A673 (cell line): ENCODE results near the gene ALDH1L1. TPM values are rescaled to one million over a fixed set of nuclear protein-coding genes. Genes with fewer than 3 reads are reported as not detected.

Source experiments
- BruUV-seq: library from RNA; stranded (reverse); fragments of 400-500 nt; replicated peaks from 2 replicates; lab custom pipeline; 2021; lab: Mats Ljungman, UMichigan
- CTCF ChIA-PET: fragments of 300-600 bp; sonication (Branson Sonifier 250); formaldehyde crosslinking; loops from one replicate; lab custom pipeline; 2022; ENCODE audit warnings: antibody characterized with exemption; lab: Charles Lee
- POLR2A ChIA-PET: fragments of 300-600 bp; sonication (Branson Sonifier 250); formaldehyde crosslinking; loops from one replicate; lab custom pipeline; 2022; ENCODE audit warnings: antibody characterized with exemption; ENCODE audit not compliant: low non-redundant PET; lab: Charles Lee
- DNase-seq: peaks from one replicate; pipeline ENCODE4 v3.0.0-alpha.2; 2015; ENCODE audit warnings: low spot score
- H3K27ac ChIP-seq: fragments of 200-600 bp; sonication (generic); 2 replicates; pipeline ENCODE4 v1.5.1; 2016; ENCODE audit warnings: mixed run types, low read depth, mild to moderate bottlenecking, mixed read lengths, antibody characterized with exemption, low read length; ENCODE audit not compliant: poor library complexity, severe bottlenecking
- H3K27me3 ChIP-seq: fragments of 200-600 bp; sonication (generic); replicated peaks from 2 replicates; pipeline ENCODE4 v1.6.1; 2017; ENCODE audit warnings: mixed run types, low read depth, mild to moderate bottlenecking, mixed read lengths, antibody characterized with exemption, low read length; ENCODE audit not compliant: insufficient read depth, poor library complexity
- H3K36me3 ChIP-seq: fragments of 200-600 bp; sonication (generic); 2 replicates; pipeline ENCODE4 v1.6.1; 2016; ENCODE audit warnings: mixed run types, mild to moderate bottlenecking, mixed read lengths, antibody characterized with exemption, low read length; ENCODE audit not compliant: insufficient read depth, poor library complexity, severe bottlenecking
- H3K4me1 ChIP-seq: fragments of 200-600 bp; sonication (generic); 2 replicates; pipeline ENCODE4 v1.6.1; 2017; ENCODE audit warnings: mixed run types, mild to moderate bottlenecking, mixed read lengths, antibody characterized with exemption, low read length; ENCODE audit not compliant: insufficient read depth, poor library complexity, severe bottlenecking
- H3K4me3 ChIP-seq: fragments of 200-600 bp; sonication (generic); 2 replicates; pipeline ENCODE4 v1.5.1; 2016; ENCODE audit warnings: low read depth, mixed run types, mild to moderate bottlenecking, mixed read lengths, low read length; ENCODE audit not compliant: poor library complexity, severe bottlenecking
- H3K9me3 ChIP-seq: fragments of 200-600 bp; sonication (generic); 2 replicates; pipeline ENCODE4 v1.6.1; 2016; ENCODE audit warnings: mixed run types, low read depth, mild to moderate bottlenecking, mixed read lengths, antibody characterized with exemption, low read length; ENCODE audit not compliant: poor library complexity, severe bottlenecking
- CTCF ChIP-seq: fragments of 300-800, 200-600 bp; sonication (generic); conservative IDR thresholded peaks from 2 replicates; pipeline ENCODE4 v1.5.1; 2017; ENCODE audit warnings: low read depth, mild to moderate bottlenecking, antibody characterized with exemption, low read length, moderate library complexity, mixed read lengths
- EZH2 ChIP-seq: fragments of 200-600 bp; sonication (generic); IDR thresholded peaks from 2 replicates; pipeline ENCODE4 v1.6.1; 2017; ENCODE audit warnings: borderline replicate concordance, low read depth, mild to moderate bottlenecking, mixed read lengths, antibody characterized with exemption, low read length; ENCODE audit not compliant: poor library complexity, severe bottlenecking
- intact Hi-C: fragments of 100-400 bp; cut with micrococcal nuclease; formaldehyde crosslinking; loops from one replicate; pipeline ENCODE4 v1.10.0; 2022; ENCODE audit not compliant: unreplicated experiment
- total RNA-seq: library from RNA; stranded (reverse); gene quantifications from 2 replicates; pipeline ENCODE4 v1.2.3, GENCODE V29; 2021

ALDH1L1 gene
- total RNA-seq, 1 experiment from 2014 or later, result 16.9 TPM

- Histone ChIP-seq H3K27me3 (no peaks in the 10 kb centered on the region), H3K36me3 (no peaks in the 10 kb centered on the region), H3K9me3 (no peaks in the 10 kb centered on the region), H3K4me1 (peaks cover 55% of the 10 kb centered on the region), H3K27ac (peak overlapping the region; percentile 39), H3K4me3 (no peak overlapping the region)
- TF ChIP-seq EZH2 (no peak), CTCF (no peak)
- intact Hi-C loops, result no loop called here
- POLR2A ChIA-PET, result no interaction called here
- CTCF ChIA-PET, result interaction anchor here (0.6 kb wide), 1 partner anchor 28 kb away, joined by 3 read pairs; no protein-coding TSS in a partner anchor
- no TSS peak for BruUV-seq
- peak; percentile 50 for DNase-seq
Observed at GRCh38 chr3:126205717-126206655, 25.6 kb upstream of the ALDH1L1 start.

- H3K36me3 ChIP-seq, result no peaks in the 10 kb centered on the region
- H3K4me1 ChIP-seq, result peaks cover 55% of the 10 kb centered on the region
- POLR2A ChIA-PET, result no interaction called here
- CTCF ChIA-PET, result no interaction called here
- no peak overlapping the region for H3K4me3 ChIP-seq
- BruUV-seq, result no TSS peak
- peak overlapping the region; percentile 20 for H3K27ac ChIP-seq
- no peak for DNase-seq
- H3K27me3 ChIP-seq, result no peaks in the 10 kb centered on the region
- TF ChIP-seq EZH2, result no peak
- no peak for TF ChIP-seq CTCF
- H3K9me3 ChIP-seq, result no peaks in the 10 kb centered on the region
- intact Hi-C loops, result no loop called here
Observed at GRCh38 chr3:126202680-126203079, 22.3 kb upstream of the ALDH1L1 start.

- H3K4me3 ChIP-seq, result no peak overlapping the region
- no peaks in the 10 kb centered on the region for H3K36me3 ChIP-seq
- H3K27me3 ChIP-seq, result no peaks in the 10 kb centered on the region
- ChIA-PET CTCF (no interaction called here), POLR2A (no interaction called here)
- DNase-seq, result peak; percentile 64
- H3K4me1 ChIP-seq, result peaks cover 51% of the 10 kb centered on the region
- H3K27ac ChIP-seq, result peak overlapping the region; percentile 20
- H3K9me3 ChIP-seq, result no peaks in the 10 kb centered on the region
- intact Hi-C loops, result no loop called here
- no TSS peak for BruUV-seq
- TF ChIP-seq CTCF (no peak), EZH2 (no peak)
Observed at GRCh38 chr3:126202276-126202675, 21.9 kb upstream of the ALDH1L1 start.
